Stimulated activated CD8-positive, alpha-beta memory T cell treated with anti-CD3 and anti-CD28 coated beads, Interleukin-4, amount 100 ng/mL, for 48 hours (primary cell): Measurements from ENCODE around the gene SPIB.
A peak's percentile ranks its signal among the peaks of the same experiment; 100 is the strongest.

Experiments
- DNase-seq: peaks from one replicate; pipeline ENCODE4 v3.0.0-alpha.2; 2020

Gene SPIB

DNA sequence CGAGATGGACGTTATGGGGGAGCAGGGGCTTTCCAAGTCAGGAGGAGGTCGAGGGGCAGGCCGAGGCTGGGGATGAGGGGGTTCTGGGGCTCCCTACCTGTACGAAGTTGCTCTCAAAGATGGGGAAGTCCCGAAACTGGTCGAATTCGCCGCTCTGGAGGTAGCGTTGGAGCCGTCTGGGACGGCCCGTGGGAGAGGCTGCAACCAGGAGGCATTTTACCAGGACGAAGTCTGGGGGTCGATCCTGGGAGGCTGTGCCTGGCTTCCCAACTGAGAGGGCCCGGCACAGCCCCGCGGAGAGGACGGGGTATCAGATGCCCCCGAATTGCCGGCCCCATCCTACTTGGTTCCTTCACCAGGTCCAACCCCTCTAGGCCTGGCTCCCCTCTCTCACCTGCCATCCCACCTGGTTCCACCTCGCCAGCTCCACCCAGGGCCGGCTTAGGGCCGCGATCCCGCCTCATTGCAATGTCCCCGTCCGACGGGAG, 57.0 kb downstream of the SPIB start:
- no peak for DNase-seq

- peak; percentile 96 for DNase-seq
Measured at GRCh38 chr19:50476224-50476906, 57.6 kb downstream of the SPIB start, which contains the start of the genes EMC10 and GARIN5A. Gene EMC10 (plus strand): TSS chr19:50476507. CDS start chr19:50476545, 38 bp downstream. Gene GARIN5A (minus strand): TSS chr19:50476848. CDS start chr19:50476388, 460 bp downstream.

- no peak for DNase-seq
Measured at GRCh38 chr19:50476907-50477238, 58.1 kb downstream of the SPIB start.

DNA sequence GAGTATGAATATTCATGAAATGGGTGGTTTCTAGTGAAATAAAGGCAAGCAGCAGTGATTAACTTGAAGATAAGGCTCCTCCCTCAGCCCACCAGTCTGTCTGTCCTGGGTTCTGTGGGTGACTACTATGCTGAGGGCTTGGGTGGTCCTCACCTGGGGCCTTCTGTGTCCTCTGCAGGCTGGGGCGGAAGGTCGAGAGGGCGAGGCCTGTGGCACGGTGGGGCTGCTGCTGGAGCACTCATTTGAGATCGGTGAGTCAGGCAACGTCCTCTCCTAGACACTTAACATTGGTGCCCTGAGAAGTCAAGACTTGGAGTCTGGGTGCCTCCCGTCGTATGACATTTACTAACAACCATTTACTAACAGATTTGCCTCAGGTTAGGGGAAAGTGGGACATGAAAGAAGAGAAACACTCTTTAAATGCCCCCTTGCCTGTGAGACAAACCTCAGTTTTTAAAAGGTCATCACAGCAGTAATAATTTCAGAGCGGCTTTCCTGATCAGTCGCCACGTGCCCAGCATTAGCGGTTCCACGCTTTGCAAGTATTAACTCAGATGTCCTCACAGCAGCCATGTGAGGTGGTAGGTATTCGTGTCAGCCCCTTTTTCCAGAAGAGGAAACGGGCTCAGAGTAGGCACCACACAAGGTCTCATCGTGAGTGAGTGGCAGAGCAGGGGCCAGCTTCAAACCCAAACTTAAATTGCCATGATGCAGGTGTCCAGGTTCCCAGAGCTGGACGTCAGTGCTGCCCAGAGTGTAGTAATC, 59.2 kb downstream of the SPIB start:
- no peak for DNase-seq

DNA sequence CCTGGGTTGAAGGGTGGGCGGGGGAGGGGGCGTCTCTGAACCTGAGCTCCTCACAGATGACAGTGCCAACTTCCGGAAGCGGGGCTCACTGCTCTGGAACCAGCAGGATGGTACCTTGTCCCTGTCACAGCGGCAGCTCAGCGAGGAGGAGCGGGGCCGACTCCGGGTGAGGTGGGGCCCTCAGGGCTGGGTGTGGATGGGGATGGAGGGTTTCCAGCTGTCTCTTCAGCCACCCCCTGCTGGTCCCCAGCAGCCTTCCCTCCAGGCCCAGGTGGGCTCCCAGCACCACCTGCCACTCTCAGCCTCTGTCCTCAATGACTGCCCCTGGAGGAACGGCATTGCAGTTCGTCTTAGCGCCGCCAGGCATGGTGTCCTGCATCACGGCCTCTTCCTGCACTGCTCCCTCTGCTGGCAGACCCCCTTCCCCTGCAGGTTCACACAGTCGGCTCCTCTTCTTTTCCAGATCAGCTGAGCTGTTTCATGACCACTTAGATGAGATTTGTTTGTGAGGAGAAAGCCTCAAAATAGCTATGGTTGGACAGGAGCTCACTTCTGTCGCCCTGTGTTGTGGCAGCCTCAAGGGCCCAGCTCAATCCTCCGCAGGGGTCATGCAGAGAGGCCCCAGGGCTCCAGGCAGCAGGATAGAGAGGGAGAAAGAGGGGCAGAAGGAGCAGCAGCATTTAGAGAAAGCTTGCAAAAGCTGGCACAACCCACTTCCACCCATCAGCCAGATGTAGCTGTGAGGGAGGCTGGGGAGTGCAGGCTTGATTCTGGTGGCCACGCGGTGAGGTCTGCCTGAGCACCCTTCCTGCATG, 60.4 kb downstream of the SPIB start:
- peak; percentile 53 for DNase-seq

DNA sequence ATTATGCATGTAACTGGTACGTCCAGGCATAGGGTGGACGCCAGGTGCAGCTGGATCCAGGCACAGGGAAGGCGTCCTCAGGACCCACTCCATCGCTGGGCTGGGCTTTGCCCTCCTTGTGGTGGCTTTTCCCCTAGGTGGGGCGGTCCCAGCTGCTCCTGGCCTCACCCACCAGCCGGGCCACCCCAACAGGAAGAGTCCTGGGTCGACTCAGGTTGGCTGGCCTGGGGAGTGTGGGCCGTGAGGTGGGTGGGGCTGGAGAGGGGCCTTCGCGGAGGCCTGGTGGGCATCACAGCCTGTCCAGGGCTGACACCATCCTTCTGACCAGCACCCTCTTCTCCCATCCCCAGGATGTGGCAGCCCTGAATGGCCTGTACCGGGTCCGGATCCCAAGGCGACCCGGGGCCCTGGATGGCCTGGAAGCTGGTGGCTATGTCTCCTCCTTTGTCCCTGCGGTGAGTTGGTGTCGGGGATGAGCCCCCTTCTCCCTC, 61.1 kb downstream of the SPIB start:
- no peak for DNase-seq

- DNase-seq, result no peak
Measured at GRCh38 chr19:50480281-50481111, 61.8 kb downstream of the SPIB start.
